Hematopoietic multipotent progenitor cell treated with erythropoietin and hydrocortisone succinate and interleukin-3 and kit ligand, for 6 days (in vitro differentiated cells): ENCODE measurements around the gene TP53TG3D.
"Not testable (repeated sequence)": the region's sequence is repeated elsewhere in the genome, so short reads cannot be mapped to it uniquely, and the experiment has no call there.

ENCODE experiments used
- DNase-seq: peaks from one replicate; pipeline ENCODE4 v3.0.0-alpha.2; 2015

Gene TP53TG3D, protein sequence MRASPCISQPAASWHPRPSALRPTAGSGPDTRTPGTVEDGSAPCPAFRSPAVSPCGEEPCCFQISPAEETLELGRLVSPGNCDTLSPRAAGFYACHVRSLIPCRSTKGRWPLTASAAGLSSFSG

GRCh38 chr16:32252986-32253385 is at the start of gene TP53TG3D:
Gene TP53TG3D (plus strand): TSS chr16:32253286. CDS start chr16:32253354, 68 bp downstream.
- not testable (repeated sequence) for DNase-seq

- DNase-seq: not testable (repeated sequence)
These were observed 421 bp downstream of the TP53TG3D start for GRCh38 chr16:32253507-32253906.

DNA sequence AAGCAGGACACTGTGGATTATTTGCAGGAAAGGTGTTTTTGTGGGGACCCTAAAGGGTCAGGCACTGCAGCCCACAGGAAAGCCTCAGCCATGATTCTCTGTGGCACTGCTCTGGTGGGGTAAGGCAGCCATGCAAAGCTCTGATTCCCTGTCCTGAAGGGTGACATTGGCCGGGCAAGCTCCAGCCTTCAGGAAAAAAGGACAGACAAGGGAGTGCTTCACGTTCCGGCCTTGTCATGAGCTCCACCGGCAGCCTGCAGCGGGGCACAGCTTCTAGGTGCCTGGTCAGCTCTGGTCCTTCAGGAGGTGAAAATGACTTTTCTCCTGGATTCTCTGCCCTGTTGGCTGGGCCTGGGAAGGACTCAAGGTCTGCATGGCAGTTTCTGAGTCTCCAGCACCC is 8.4 kb downstream of the TP53TG3D start:
- not testable (repeated sequence) for DNase-seq

DNA sequence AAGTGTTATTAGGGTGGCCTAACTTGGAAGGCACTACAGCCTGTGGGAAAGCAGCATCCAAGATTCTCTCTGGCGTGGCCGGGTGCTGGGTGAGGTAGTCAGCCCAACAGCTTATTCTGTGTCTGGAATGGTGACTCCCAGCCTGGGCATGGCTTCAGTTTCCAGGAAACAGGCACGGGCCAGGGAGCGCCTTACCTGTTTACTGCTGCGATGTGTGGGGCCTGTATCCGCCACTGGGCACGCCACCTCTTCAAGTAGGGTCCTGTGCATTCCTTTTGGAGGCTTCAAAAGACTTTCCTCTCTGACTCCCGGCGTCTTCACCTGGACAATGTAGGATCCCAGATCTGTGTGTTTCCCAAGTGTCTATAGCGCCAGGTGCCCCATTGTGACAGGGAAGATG is 10.5 kb downstream of the TP53TG3D start:
- DNase-seq: not testable (repeated sequence)

- DNase-seq: not testable (repeated sequence)
These were observed 28.8 kb downstream of the TP53TG3D start for GRCh38 chr16:32281910-32282309.

DNA sequence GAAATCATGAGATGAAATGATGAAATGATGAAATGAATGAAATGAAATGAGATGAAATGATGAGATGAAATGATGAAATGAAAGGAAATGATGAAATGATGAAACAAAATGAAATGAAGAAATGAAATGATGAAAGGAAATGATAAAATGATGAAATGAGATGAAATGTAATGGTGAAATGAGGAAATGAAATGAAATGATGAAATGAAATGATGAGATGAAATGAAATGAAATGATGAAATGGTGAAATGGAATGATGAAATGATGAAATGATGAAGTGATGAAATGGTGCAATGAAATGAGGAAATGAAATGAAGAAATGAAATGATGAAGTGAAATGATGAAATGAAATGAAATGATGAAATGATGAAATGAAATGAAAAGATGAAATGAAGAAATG is 29.9 kb downstream of the TP53TG3D start:
- not testable (repeated sequence) for DNase-seq

DNA sequence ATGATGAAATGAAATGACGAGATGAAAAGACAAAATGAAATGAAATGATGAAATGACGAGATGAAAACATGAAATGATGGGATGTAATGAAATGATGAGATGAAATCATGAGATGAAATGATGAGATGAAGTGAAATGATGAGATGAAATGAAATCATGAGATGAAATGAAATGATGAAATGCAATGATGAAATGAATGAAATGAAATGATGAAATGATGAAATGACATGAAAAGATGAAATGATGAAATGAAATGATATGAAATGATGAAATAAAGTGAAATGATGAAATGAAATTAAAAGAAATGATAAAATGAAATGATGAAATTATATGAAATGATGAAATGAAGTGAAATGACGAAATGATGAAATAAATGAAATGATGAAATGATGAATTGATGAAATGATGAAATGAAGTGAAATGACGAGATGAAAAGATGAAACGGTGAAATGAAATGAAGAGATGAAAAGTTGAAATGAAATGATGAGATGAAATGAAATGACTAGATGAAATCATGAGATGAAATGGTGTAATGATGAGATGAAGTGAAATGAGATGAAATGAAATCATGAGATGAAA is 30.9 kb downstream of the TP53TG3D start:
- DNase-seq: not testable (repeated sequence)

DNA sequence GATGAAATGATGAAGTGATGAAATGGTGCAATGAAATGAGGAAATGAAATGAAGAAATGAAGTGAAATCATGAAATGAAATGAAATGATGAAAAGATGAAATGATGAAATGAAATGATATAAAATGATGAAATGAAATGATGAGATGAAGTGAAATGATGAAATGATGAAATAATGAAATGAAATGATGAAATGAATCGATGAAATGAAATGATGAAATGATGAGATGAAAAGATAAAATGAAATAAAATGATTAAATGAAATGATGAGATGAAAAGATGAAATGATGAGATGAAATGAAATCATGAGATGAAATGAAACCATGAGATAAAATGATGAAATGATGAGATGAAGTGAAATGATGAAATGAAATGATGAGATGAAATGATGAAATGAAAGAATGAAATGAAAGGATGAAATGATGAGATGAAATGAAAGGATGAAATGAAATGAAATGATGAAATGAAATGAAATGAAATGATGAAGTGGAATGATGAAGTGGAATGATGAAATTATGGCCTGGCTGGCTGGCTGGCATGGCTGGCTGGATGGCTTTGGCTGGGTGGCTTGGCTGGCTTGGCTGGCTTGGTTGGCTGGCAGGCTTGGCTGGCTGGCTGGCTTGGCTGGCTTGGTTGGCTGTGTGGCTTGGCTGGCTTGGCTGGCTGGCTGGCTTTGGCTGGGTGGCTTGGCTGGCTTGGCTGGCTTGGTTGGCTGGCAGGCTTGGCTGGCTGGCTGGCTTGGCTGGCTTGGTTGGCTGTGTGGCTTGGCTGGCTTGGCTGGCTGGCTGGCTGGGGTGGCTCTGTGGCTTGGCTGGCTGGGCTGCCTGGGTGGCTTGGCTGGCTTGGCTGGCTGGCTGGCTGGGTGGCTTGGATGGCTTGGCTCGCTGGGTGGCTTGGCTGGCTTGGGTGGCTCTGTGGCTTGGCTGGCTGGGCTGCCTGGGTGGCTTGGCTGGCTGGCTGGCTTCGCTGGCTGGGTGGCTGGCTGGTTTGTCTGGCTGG is 32.0 kb downstream of the TP53TG3D start:
- DNase-seq: not testable (repeated sequence)

GRCh38 chr16:32286193-32286592 is 33.1 kb downstream of the TP53TG3D start:
- not testable (repeated sequence) for DNase-seq

- DNase-seq: not testable (repeated sequence)
These were observed 34.7 kb downstream of the TP53TG3D start for GRCh38 chr16:32287743-32288142.

DNA sequence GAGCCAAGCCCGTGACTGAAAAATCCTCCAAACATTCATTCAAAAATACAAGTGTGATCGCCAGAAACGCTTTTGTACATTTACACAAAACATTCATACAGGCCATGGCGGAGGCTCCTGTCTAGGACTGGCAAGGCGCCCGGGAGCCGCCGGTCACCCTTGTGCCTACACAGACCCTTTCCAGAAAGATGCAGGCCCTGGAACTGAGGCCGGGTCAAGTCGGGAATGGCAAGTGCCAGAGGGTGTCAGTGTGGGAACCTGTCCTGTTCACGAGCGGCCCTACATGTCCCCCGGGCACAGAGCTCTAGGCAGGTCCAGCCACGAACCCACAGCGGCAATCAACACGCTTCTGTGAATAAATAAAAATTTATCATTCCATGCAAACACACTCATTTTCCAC is 36.1 kb downstream of the TP53TG3D start:
- DNase-seq: not testable (repeated sequence)

DNA sequence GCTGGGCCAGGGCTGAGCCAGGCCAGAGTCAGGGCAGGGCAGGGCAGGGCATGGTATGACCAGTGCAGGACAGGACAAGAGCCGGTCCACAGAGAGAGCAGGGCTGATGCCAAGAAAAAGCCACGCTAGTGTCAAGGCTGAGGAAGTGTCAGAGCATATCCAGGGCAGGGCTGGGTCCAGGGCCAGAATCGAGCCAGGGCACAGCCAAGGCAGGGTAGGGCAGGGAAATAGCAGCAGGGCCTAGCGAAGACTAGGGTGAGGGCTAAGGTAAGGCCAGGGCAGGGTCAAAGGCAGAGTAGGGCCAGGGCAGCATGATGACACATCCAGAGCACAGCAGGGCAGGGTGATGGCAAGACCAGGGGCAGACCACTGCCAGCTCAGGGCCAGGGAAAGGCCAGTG is 49.7 kb downstream of the TP53TG3D start:
- not testable (repeated sequence) for DNase-seq
